Heart left ventricle (tissue), 16 donors: ENCODE results near the gene SLC6A20. TPM values are rescaled to one million over a fixed set of nuclear protein-coding genes. Genes with fewer than 3 reads are reported as not detected.

Experiments
- ATAC-seq, 4 donors: fragments of 200-7000 bp; cut with Tn5 transposase; one replicate each; pipeline ENCODE4 v1.9.1; 2020 to 2022; ENCODE audit warnings: moderate library complexity in 4 of 4, mild to moderate bottlenecking in 3 of 4, moderate number of reproducible peaks in 1 of 4
- DNase-seq, 5 donors: peaks; one replicate each; pipeline ENCODE4 v3.0.0-alpha.2; 2020
- H3K27ac ChIP-seq, 12 donors: fragments of 200-600 bp; sonication (generic) in 4 of 12; one replicate each; pipeline versions ENCODE4 v1.5.0 to v1.8.0; 2016 to 2022; ENCODE audit warnings: mild to moderate bottlenecking in 2 of 12
- H3K27me3 ChIP-seq, 9 donors: fragments of 200-600 bp; sonication (generic) in 2 of 9; one replicate each; pipeline versions ENCODE4 v1.5.1 to v1.8.0; 2016 to 2022; ENCODE audit warnings: mild to moderate bottlenecking in 3 of 9
- H3K36me3 ChIP-seq, 9 donors: fragments of 200-600 bp; sonication (generic) in 2 of 9; one replicate each; pipeline versions ENCODE4 v1.5.0 to v1.8.0; 2018 to 2022; ENCODE audit warnings: mild to moderate bottlenecking in 2 of 9
- H3K4me1 ChIP-seq, 12 donors: fragments of 200-600 bp; sonication (generic) in 4 of 12; one replicate each; pipeline versions ENCODE4 v1.5.0 to v1.8.0; 2016 to 2022; ENCODE audit warnings: mild to moderate bottlenecking in 3 of 12
- H3K4me3 ChIP-seq, 12 donors: fragments of 200-600 bp; sonication (generic) in 4 of 12; one replicate each; pipeline versions ENCODE4 v1.5.0 to v1.8.0; 2017 to 2022; ENCODE audit warnings: mild to moderate bottlenecking in 9 of 12, moderate library complexity in 4 of 12
- H3K9me3 ChIP-seq, 12 donors: fragments of 200-600 bp; sonication (generic) in 4 of 12; one replicate each; pipeline versions ENCODE4 v1.5.0 to v1.8.0; 2016 to 2022; ENCODE audit warnings: mild to moderate bottlenecking in 1 of 12
- POLR2A ChIP-seq, 2 donors: fragments of 450-650 bp; IDR thresholded peaks; one replicate each; pipeline ENCODE4 v1.6.1; 2017; ENCODE audit warnings: antibody characterized with exemption in 2 of 2, mild to moderate bottlenecking in 2 of 2, moderate library complexity in 2 of 2
- WGBS, 4 donors: extraction: QIAGEN DNeasy Blood & Tissue Kit in 2 of 4; methylation state at CpG; one replicate each; pipeline versions ENCODE4 v1.1.5 to v1.1.7; 2013 to 2018; 5-methylcytosine and 5-hydroxymethylcytosine counted together
- intact Hi-C, 10 donors: fragments of 100-400 bp; cut with DNase I; formaldehyde crosslinking; loops; one replicate each; pipeline versions ENCODE4 v1.11.1 to v1.14.2; 2022
- polyA plus RNA-seq, 2 donors: library from polyadenylated mRNA; stranded (reverse); fragments of 200-250 nt; gene quantifications; one replicate each; pipeline ENCODE4 v1.2.3, GENCODE V29; 2013
- total RNA-seq, 9 donors: library from RNA; depleted of rRNA in 2 of 9; stranded (reverse); fragments of >200 nt in 2 of 9; fragmentation: NEBNext Ultra II Directional in 3 of 9; extraction: Animal tissue kit (Norgen Biotek cat#: 25700) in 3 of 9; gene quantifications; one replicate each; pipeline versions ENCODE4 v1.1.0 to v1.2.4, GENCODE V29; 2016 to 2023
- TF ChIP-seq, protein P1 (sequence below), 12 donors: fragments of 200-600 bp; sonication (generic) in 4 of 12; IDR thresholded peaks; one replicate each; pipeline versions ENCODE4 v1.5.0 to v1.8.0; 2018 to 2022; ENCODE audit warnings: antibody characterized with exemption in 12 of 12, mild to moderate bottlenecking in 5 of 12
- donor health status: ischemic (EF 13 %, LVEDD 7.1; RV severe dilation, severe dysfunction).
- donor health status: healthy with polysubstance abuse.
- donor health status: DM: no; HTN: yes; CAD: no.
- donor health status: DM: no; HTN: no; CAD: no.
- donor health status: ischemic (EF 25% LVEDD 6.9; RV normal size, moderate dysfunction).
- donor health status: ischemic (EF 25% LVEDD 5.7; RV mildly dilated, moderate dysfunction).
- donor health status: healthy.
- donor health status: DM: yes; HTN: yes; CAD: no.
- donor health status: ischemic (EF 35%, LVEDD 5.7; RV mildly dilated, moderate dysfunction).
- donor health status: nonischemic (EF 11% LVEDD 7.7; RV severe dilation, severe dysfunction).
- donor health status: DM: yes; HTN: yes; CAD: no.
- donor health status: PGD.
- donor health status: ischemic (EF 29% LVEDD 5.4; RV normal size, mild dysfunction).
- donor health status: nonischemic (EF 23%, LVEDD 6.1; RV moderate dilation, normal function).

The SLC6A20 gene
- total and polyA plus RNA-seq, 11 donors, result 0.12 to 0.59 (median 0.19) TPM; not detected in 8

DNA sequence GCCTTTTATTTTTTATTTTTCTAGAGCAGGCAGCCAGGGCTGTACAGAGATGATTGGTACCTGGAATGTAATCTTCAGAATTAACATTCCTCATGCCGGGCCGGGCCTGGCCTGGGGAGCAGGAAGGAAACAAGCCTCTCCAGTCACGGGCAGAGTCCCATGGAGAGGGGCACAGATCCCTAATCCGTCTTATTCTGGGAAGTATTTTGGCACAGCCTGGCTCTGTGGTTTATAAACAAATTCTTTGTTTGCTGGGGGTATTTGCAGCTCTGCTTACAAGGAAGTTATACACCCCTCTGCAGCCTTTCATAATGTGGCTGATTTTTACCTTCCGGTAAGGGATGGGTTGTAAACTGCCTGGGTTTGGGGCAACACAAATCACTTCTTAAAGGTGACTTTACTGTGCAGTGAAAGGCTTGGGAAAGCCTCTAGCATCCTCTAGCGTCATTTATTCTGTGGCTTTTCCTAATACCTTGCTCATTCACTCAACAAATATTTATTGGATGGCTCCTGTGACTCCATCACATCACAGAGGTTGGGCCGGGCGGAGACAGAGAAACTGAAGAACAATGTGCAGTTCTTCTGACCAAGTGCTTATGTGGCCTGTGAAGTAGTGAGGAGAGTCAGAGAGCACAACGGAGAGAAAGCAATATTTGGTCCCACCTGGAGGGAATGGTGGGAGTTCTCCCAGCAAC is 2.7 kb downstream of the SLC6A20 start:
- Histone ChIP-seq H3K9me3 (peaks cover 0 to 19% (median 13%) of the 10 kb centered on the region in 12 donors), H3K4me3 (no peak overlapping the region), H3K36me3 (no peaks in the 10 kb centered on the region), H3K4me1 (peaks cover 0 to 15% (median 10%) of the 10 kb centered on the region in 12 donors), H3K27ac (no peak overlapping the region), H3K27me3 (peaks cover 0 to 50% (median 24%) of the 10 kb centered on the region in 9 donors)
- no peak for TF ChIP-seq POLR2A (IDR thresholded peaks at IDR 0.05)
- TF ChIP-seq, protein P1, sequence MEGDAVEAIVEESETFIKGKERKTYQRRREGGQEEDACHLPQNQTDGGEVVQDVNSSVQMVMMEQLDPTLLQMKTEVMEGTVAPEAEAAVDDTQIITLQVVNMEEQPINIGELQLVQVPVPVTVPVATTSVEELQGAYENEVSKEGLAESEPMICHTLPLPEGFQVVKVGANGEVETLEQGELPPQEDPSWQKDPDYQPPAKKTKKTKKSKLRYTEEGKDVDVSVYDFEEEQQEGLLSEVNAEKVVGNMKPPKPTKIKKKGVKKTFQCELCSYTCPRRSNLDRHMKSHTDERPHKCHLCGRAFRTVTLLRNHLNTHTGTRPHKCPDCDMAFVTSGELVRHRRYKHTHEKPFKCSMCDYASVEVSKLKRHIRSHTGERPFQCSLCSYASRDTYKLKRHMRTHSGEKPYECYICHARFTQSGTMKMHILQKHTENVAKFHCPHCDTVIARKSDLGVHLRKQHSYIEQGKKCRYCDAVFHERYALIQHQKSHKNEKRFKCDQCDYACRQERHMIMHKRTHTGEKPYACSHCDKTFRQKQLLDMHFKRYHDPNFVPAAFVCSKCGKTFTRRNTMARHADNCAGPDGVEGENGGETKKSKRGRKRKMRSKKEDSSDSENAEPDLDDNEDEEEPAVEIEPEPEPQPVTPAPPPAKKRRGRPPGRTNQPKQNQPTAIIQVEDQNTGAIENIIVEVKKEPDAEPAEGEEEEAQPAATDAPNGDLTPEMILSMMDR (IDR thresholded peaks at IDR 0.05), result no peak
- DNase-seq (no peak), ATAC-seq (no peak)
- 53 to 61% (median 57%) methylated on average over 9 of the region's 9 CpGs for WGBS, 4 donors
- intact Hi-C loops, result no loop called here

DNA sequence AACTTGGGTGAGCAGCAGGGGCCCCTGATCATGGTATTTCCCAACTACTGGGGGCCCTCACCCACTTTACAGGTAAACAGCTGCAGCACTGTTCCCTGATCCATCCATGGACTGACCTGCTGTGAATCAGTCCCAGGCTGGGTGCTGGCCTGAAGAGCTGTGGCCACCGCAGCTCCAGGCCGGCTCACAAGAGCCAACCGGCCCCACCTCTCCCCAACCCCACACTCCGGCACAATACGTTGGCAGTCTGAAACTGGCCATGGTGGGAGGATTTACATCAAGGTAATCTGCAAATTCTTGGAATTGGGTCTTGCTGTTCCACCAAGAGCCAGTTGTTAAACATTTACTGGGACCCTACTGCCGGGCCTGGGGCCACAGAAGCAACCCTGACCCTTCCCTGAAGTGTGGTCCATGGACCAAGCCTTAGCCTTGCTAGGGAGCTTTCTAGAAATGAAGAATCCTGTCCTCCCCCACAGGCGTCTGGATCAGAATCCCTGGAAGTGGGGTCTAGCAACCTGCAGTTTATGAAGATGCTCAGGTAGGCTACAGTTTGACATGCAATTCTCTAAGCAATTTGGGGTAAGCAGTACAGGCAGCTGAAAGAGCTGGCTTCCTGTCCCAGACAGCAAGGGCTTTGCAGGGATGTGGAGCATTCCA is 3.7 kb downstream of the SLC6A20 start:
- 83 to 97% (median 89%) methylated on average over 7 of the region's 7 CpGs for WGBS, 4 donors
- DNase-seq (no peak), ATAC-seq (no peak)
- H3K27me3 ChIP-seq, result peaks cover 0 to 43% (median 23%) of the 10 kb centered on the region in 9 donors
- H3K27ac ChIP-seq, result no peak overlapping the region
- H3K9me3 ChIP-seq, result peaks cover 0 to 26% (median 13%) of the 10 kb centered on the region in 12 donors
- H3K36me3 ChIP-seq, result no peaks in the 10 kb centered on the region
- no peak for TF ChIP-seq POLR2A (IDR thresholded peaks at IDR 0.05)
- TF ChIP-seq, protein P1 (IDR thresholded peaks at IDR 0.05), result no peak
- H3K4me3 ChIP-seq, result no peak overlapping the region
- intact Hi-C loops, result no loop called here
- H3K4me1 ChIP-seq, result peaks cover 0 to 15% (median 10%) of the 10 kb centered on the region in 12 donors

DNA sequence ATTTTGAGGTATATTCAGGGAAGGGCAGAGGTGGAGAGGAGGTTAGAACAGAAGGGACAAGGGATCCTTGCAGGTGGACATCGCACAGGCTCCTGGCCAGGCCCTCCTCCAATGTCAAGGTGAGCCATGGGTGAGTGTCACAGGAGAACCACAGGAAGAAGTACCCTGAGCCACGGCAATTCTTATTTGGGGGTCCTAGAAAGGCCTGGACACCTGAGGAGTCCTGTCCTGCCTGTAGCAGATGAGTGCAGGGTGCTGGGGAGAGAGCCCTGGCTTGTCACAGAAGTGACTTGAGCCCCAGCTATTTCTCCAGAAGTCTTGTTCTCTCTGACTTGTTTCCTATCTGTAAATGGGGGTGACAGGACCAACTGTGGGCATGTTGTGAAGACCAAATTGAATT is 4.3 kb downstream of the SLC6A20 start:
- 86 to 94% (median 92%) methylated on average over 2 of the region's 2 CpGs for WGBS, 4 donors
- Histone ChIP-seq H3K27ac (no peak overlapping the region), H3K4me1 (peaks cover 0 to 15% (median 10%) of the 10 kb centered on the region in 12 donors), H3K9me3 (peaks cover 0 to 26% (median 13%) of the 10 kb centered on the region in 12 donors), H3K36me3 (no peaks in the 10 kb centered on the region), H3K4me3 (no peak overlapping the region), H3K27me3 (peaks cover 0 to 37% (median 17%) of the 10 kb centered on the region in 9 donors)
- intact Hi-C loops, result no loop called here
- no peak for DNase-seq
- no peak for ATAC-seq
- TF ChIP-seq, protein P1 (IDR thresholded peaks at IDR 0.05), result no peak
- TF ChIP-seq POLR2A (IDR thresholded peaks at IDR 0.05), result no peak

DNA sequence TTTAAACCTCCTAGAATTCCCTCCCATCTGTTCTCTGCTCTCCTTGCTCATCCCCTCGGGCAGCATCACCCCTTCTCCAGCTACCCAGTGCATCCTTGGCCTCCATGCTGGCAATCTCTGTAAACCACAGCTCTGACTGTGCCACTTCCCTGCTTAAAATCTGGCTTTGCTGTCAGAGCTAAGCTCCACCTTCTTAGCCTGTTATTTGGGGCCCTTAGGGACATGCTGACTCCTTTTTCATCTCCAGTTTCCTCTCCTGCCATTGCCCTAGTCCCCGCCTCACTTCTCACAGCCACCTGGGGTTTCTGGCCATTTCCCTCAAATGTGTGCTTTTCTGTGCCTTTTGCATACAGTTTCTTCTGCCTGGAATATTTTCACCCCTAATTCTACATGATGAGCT is 5.7 kb downstream of the SLC6A20 start:
- intact Hi-C loops, result no loop called here
- DNase-seq (no peak), ATAC-seq (no peak)
- no peak overlapping the region for H3K27ac ChIP-seq
- H3K4me1 ChIP-seq, result peaks cover 0 to 2% (median under 1%) of the 10 kb centered on the region in 12 donors
- H3K4me3 ChIP-seq, result no peak overlapping the region
- 69 to 75% (median 71%) methylated on average over 2 of the region's 2 CpGs for WGBS, 4 donors
- peaks cover 0 to 22% (median 4%) of the 10 kb centered on the region in 9 donors for H3K27me3 ChIP-seq
- TF ChIP-seq, protein P1 (IDR thresholded peaks at IDR 0.05), result no peak
- TF ChIP-seq POLR2A (IDR thresholded peaks at IDR 0.05), result no peak
- H3K9me3 ChIP-seq, result peaks cover 0 to 26% (median 13%) of the 10 kb centered on the region in 12 donors
- no peaks in the 10 kb centered on the region for H3K36me3 ChIP-seq
